Mucosa of gallbladder (tissue), 1 donor: ENCODE results near the gene TMEM225B. TPM values are rescaled to one million over a fixed set of nuclear protein-coding genes. Genes with fewer than 3 reads are reported as not detected.
"Not testable (repeated sequence)": the region's sequence is repeated elsewhere in the genome, so short reads cannot be mapped to it uniquely, and the experiment has no call there.

ENCODE experiments used
- DNase-seq: peaks from one replicate; pipeline ENCODE4 v3.0.0-alpha.2; 2020; ENCODE audit warnings: low spot score
- total RNA-seq: library from RNA; stranded (reverse); gene quantifications from one replicate; pipeline ENCODE4 v1.2.1, GENCODE V29; 2021
- donor health status: DM: no; HTN: no; CAD: no.

The TMEM225B gene
- total RNA-seq, 1 donor from 2014 or later: 0.35 TPM

- DNase-seq: not testable (repeated sequence)
Observed at GRCh38 chr7:99654626-99655025, 56.6 kb downstream of the TMEM225B start.

- DNase-seq: not testable (repeated sequence)
Observed at GRCh38 chr7:99657879-99658278, 59.8 kb downstream of the TMEM225B start.

Other genes starting within 250 kb of the TMEM225B start
- 123 TPM for gene ARPC1B, start 223.5 kb upstream of the TMEM225B start, total RNA-seq
- 83.7 TPM for gene PDAP1, start 189.7 kb upstream of the TMEM225B start, total RNA-seq
- gene BUD31, start 189.3 kb upstream of the TMEM225B start, total RNA-seq: 77.8 TPM
- 4.9 TPM for gene PTCD1, start 159.5 kb upstream of the TMEM225B start, total RNA-seq
- 29.0 TPM for gene CPSF4, start 159.3 kb upstream of the TMEM225B start, total RNA-seq
- 248 TPM for gene ATP5MF, start 132.1 kb upstream of the TMEM225B start, total RNA-seq
- gene ZNF789, start 125.4 kb upstream of the TMEM225B start, total RNA-seq: 13.0 TPM
- 27.3 TPM for gene ZNF394, start 98.0 kb upstream of the TMEM225B start, total RNA-seq
- 8.0 TPM for gene ZKSCAN5, start 93.6 kb upstream of the TMEM225B start, total RNA-seq
- 7.3 TPM for gene FAM200A, start 46.2 kb upstream of the TMEM225B start, total RNA-seq
- 52.5 TPM for gene ZNF655, start 39.6 kb upstream of the TMEM225B start, total RNA-seq
- gene ZSCAN25, start 18.7 kb downstream of the TMEM225B start, total RNA-seq: 16.8 TPM
- 223 TPM for gene CYP3A5, start 81.7 kb downstream of the TMEM225B start, total RNA-seq
- 92.6 TPM for gene CYP3A7, start 136.9 kb downstream of the TMEM225B start, total RNA-seq
- 9.7 TPM for gene CYP3A4, start 185.9 kb downstream of the TMEM225B start, total RNA-seq
- gene CYP3A43, start 229.7 kb downstream of the TMEM225B start, total RNA-seq: not detected